Mesenchymal stem cell (in vitro differentiated cells and primary cell): ENCODE measurements around the gene IFT122.

Source experiments
- DNase-seq: peaks from one replicate; pipeline ENCODE4 v3.0.0-alpha.2; 2013
- H2AFZ ChIP-seq: one replicate; pipeline ENCODE4 v1.6.1; 2013; ENCODE audit warnings: low read depth, mild to moderate bottlenecking, control low read depth, inconsistent platforms, low read length, moderate library complexity
- H2AK5ac ChIP-seq: 2 replicates; pipeline ENCODE4 v1.6.1; 2013; ENCODE audit warnings: low read length, moderate library complexity, mild to moderate bottlenecking, inconsistent platforms; ENCODE audit not compliant: severe bottlenecking
- H2BK120ac ChIP-seq: one replicate; pipeline ENCODE4 v1.6.1; 2013; ENCODE audit warnings: low read depth, mild to moderate bottlenecking, inconsistent platforms, low read length, moderate library complexity
- H2BK12ac ChIP-seq, 2 experiments: one replicate each; pipeline ENCODE4 v1.6.1; 2013; ENCODE audit warnings: inconsistent platforms in 2 of 2, low read length in 2 of 2, mild to moderate bottlenecking in 2 of 2, moderate library complexity in 2 of 2, control low read depth in 1 of 2
- H2BK15ac ChIP-seq: one replicate; pipeline ENCODE4 v1.6.1; 2013; ENCODE audit warnings: mild to moderate bottlenecking, low read depth, inconsistent platforms; ENCODE audit not compliant: poor library complexity, severe bottlenecking
- H2BK5ac ChIP-seq: 2 replicates; pipeline ENCODE4 v1.6.1; 2013; ENCODE audit warnings: low read depth, mild to moderate bottlenecking, low read length, control low read depth, inconsistent platforms; ENCODE audit not compliant: poor library complexity, severe bottlenecking
- H3K14ac ChIP-seq, 2 experiments: one replicate each; pipeline ENCODE4 v1.6.1; 2013; ENCODE audit warnings: inconsistent platforms in 2 of 2, low read length in 2 of 2, control low read depth in 1 of 2, mild to moderate bottlenecking in 1 of 2, moderate library complexity in 1 of 2
- H3K18ac ChIP-seq, 2 experiments: one replicate each; pipeline ENCODE4 v1.6.1; 2013; ENCODE audit warnings: inconsistent platforms in 2 of 2, low read length in 2 of 2, control low read depth in 1 of 2, low read depth in 1 of 2, mild to moderate bottlenecking in 1 of 2
- H3K23ac ChIP-seq, 2 experiments: one replicate each; pipeline ENCODE4 v1.6.1; 2013; ENCODE audit warnings: inconsistent platforms in 2 of 2, low read length in 2 of 2, mild to moderate bottlenecking in 2 of 2, moderate library complexity in 2 of 2, control low read depth in 1 of 2
- H3K27ac ChIP-seq: 2 replicates; pipeline ENCODE4 v1.5.1; 2013; ENCODE audit warnings: mild to moderate bottlenecking, moderate library complexity, low read length, control low read depth, inconsistent platforms; ENCODE audit not compliant: poor library complexity, severe bottlenecking
- H3K27me3 ChIP-seq, 2 experiments: 2 replicates each; pipeline versions ENCODE4 v1.6.1 to v1.7.0; 2013; ENCODE audit warnings: low read length in 2 of 2, mild to moderate bottlenecking in 2 of 2, moderate library complexity in 2 of 2, control low read depth in 1 of 2, inconsistent platforms in 1 of 2; ENCODE audit not compliant: control insufficient read depth in 1 of 2, insufficient read depth in 1 of 2
- H3K36me3 ChIP-seq, 2 experiments: 2 replicates each; pipeline versions ENCODE4 v1.6.1 to v1.7.0; 2013; ENCODE audit warnings: low read length in 2 of 2, control low read depth in 1 of 2, inconsistent platforms in 1 of 2, low read depth in 1 of 2, mild to moderate bottlenecking in 1 of 2; ENCODE audit not compliant: insufficient read depth in 2 of 2, control insufficient read depth in 1 of 2
- H3K4ac ChIP-seq, 2 experiments: one replicate each; pipeline ENCODE4 v1.6.1; 2013; ENCODE audit warnings: inconsistent platforms in 2 of 2, low read length in 2 of 2, mild to moderate bottlenecking in 2 of 2, moderate library complexity in 2 of 2, control low read depth in 1 of 2, low read depth in 1 of 2
- H3K4me1 ChIP-seq: 2 replicates; pipeline ENCODE4 v1.6.1; 2013; ENCODE audit warnings: low read depth, low read length, control low read depth; ENCODE audit not compliant: control insufficient read depth, insufficient read depth
- H3K4me2 ChIP-seq: 2 replicates; pipeline ENCODE4 v1.6.1; 2013; ENCODE audit warnings: low read length, mild to moderate bottlenecking, inconsistent platforms; ENCODE audit not compliant: poor library complexity, severe bottlenecking
- H3K4me3 ChIP-seq, 2 experiments: 2 replicates each; pipeline versions ENCODE4 v1.5.1 to v1.7.0; 2013; ENCODE audit warnings: low read length in 2 of 2, mild to moderate bottlenecking in 2 of 2, control low read depth in 1 of 2, low read depth in 1 of 2; ENCODE audit not compliant: insufficient read depth in 1 of 2
- H3K79me1 ChIP-seq: replicated peaks from 2 replicates; pipeline ENCODE4 v1.6.1; 2013; ENCODE audit warnings: mild to moderate bottlenecking, control low read depth, low read length, inconsistent platforms; ENCODE audit not compliant: poor library complexity, severe bottlenecking
- H3K9ac ChIP-seq: 2 replicates; pipeline ENCODE4 v1.7.0; 2013; ENCODE audit warnings: mild to moderate bottlenecking, low read length, moderate library complexity
- H3K9me3 ChIP-seq: 2 replicates; pipeline ENCODE4 v1.7.0; 2013; ENCODE audit warnings: mild to moderate bottlenecking, low read length; ENCODE audit not compliant: control insufficient read depth
- H4K8ac ChIP-seq: one replicate; pipeline ENCODE4 v1.6.1; 2013; ENCODE audit warnings: inconsistent platforms, mild to moderate bottlenecking, low read length, moderate library complexity
- H4K91ac ChIP-seq: one replicate; pipeline ENCODE4 v1.6.1; 2013; ENCODE audit warnings: mild to moderate bottlenecking, low read length, inconsistent platforms
- WGBS: methylation state at CpG from one replicate; pipeline ENCODE4 v1.1.7; 2013; ENCODE audit warnings: mixed read lengths; 5-methylcytosine and 5-hydroxymethylcytosine counted together

IFT122 gene

DNA sequence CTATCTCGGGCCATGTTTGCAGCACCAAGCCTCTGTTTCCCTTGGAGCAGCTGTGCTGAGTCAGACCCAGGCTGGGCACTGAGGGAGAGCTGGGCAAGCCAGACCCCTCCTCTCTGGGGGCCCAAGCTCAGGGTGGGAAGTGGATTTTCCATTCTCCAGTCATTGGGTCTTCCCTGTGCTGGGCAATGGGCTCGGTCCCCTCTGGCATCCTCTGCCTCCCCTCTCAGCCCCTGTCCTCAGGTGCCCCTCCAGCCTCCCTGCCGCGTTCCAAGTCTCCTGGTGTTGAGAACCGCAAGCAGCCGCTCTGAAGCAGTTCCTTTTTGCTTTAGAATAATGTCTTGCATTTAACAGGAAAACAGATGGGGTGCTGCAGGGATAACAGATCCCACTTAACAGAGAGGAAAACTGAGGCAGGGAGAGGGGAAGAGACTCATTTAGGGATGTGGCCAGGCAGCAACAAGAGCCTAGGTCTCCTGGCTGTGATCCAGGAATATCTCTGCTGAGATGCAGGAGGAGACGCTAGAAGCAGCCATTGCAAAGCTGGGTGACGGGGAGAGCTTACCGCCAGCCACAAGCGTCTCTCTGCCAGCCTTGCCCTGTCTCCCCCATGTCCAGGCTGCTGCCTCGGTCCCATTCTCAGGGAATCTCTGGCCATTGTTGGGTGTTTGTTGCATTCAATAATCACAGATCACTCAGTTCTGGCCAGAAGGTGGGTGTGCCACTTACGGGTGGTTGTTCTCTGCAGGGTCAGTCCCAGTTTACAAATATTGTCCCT lies 89.6 kb downstream of the IFT122 start:
- Histone ChIP-seq H3K9me3 (no peaks in the 10 kb centered on the region), H2BK120ac (no peak overlapping the region), H2BK12ac (peak overlapping the region; percentile 6 to 7), H4K8ac (peak overlapping the region; percentile 35), H2BK5ac (no peak overlapping the region), H3K27ac (peak overlapping the region; percentile 31), H3K4ac (peak overlapping the region; percentile 10 to 24), H3K4me1 (peaks cover 48% of the 10 kb centered on the region), H3K9ac (no peak overlapping the region), H4K91ac (peak overlapping the region; percentile 25), H2AK5ac (peak overlapping the region; percentile 53), H3K4me3 (no peak overlapping the region), H3K36me3 (no peaks in the 10 kb centered on the region), H3K14ac (no peak overlapping the region), H3K79me1 (no peaks in the 10 kb centered on the region), H2AFZ (no peak overlapping the region), H3K23ac (no peak overlapping the region), H2BK15ac (peak overlapping the region; percentile 30), H3K4me2 (no peak overlapping the region), H3K18ac (peak overlapping the region in 1 of 2 experiments; percentile 14), H3K27me3 (no peaks in the 10 kb centered on the region)
- DNase-seq = no peak
- WGBS = 96% methylated on average over 11 of the region's 12 CpGs

GRCh38 chr3:129530251-129530791 lies 90.3 kb downstream of the IFT122 start:
- peak; percentile 28 for DNase-seq
- Histone ChIP-seq H3K27me3 (no peaks in the 10 kb centered on the region), H3K4ac (peak overlapping the region in 1 of 2 experiments; percentile 5), H4K91ac (peak overlapping the region; percentile 25), H3K79me1 (no peaks in the 10 kb centered on the region), H3K18ac (peak overlapping the region in 1 of 2 experiments; percentile 76), H2BK120ac (no peak overlapping the region), H3K14ac (peak overlapping the region in 1 of 2 experiments; percentile 8), H2AFZ (no peak overlapping the region), H2BK15ac (no peak overlapping the region), H3K9ac (no peak overlapping the region), H3K27ac (peak overlapping the region; percentile 31), H4K8ac (peak overlapping the region; percentile 33), H3K23ac (no peak overlapping the region), H3K9me3 (no peaks in the 10 kb centered on the region), H2BK12ac (peak overlapping the region in 1 of 2 experiments; percentile 11), H3K4me3 (no peak overlapping the region), H2AK5ac (no peak overlapping the region), H2BK5ac (no peak overlapping the region), H3K36me3 (no peaks in the 10 kb centered on the region), H3K4me1 (peaks cover 45% of the 10 kb centered on the region), H3K4me2 (no peak overlapping the region)
- 34% methylated on average over 6 of the region's 6 CpGs for WGBS

DNA sequence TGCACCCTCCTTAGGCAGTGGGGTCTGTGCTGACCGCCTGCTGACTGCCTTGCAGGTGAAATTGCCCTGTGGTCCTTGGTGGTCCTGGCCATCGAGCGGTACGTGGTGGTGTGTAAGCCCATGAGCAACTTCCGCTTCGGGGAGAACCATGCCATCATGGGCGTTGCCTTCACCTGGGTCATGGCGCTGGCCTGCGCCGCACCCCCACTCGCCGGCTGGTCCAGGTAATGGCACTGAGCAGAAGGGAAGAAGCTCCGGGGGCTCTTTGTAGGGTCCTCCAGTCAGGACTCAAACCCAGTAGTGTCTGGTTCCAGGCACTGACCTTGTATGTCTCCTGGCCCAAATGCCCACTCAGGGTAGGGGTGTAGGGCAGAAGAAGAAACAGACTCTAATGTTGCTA lies 90.8 kb downstream of the IFT122 start:
- H3K79me1 ChIP-seq = no peaks in the 10 kb centered on the region
- WGBS = 89% methylated on average over 13 of the region's 13 CpGs
- peak overlapping the region; percentile 15 for H4K91ac ChIP-seq
- H2BK15ac ChIP-seq = no peak overlapping the region
- H3K9me3 ChIP-seq = no peaks in the 10 kb centered on the region
- H3K4me1 ChIP-seq = peaks cover 42% of the 10 kb centered on the region
- peak overlapping the region in 1 of 2 experiments; percentile 11 for H2BK12ac ChIP-seq
- H3K36me3 ChIP-seq = no peaks in the 10 kb centered on the region
- no peak overlapping the region for H3K4me2 ChIP-seq
- no peak overlapping the region for H3K27ac ChIP-seq
- H3K14ac ChIP-seq = peak overlapping the region in 1 of 2 experiments; percentile 8
- no peak for DNase-seq
- no peak overlapping the region for H2AFZ ChIP-seq
- no peak overlapping the region for H3K4me3 ChIP-seq
- peak overlapping the region in 1 of 2 experiments; percentile 5 for H3K4ac ChIP-seq
- H3K27me3 ChIP-seq = no peaks in the 10 kb centered on the region
- H2AK5ac ChIP-seq = peak overlapping the region; percentile 92
- no peak overlapping the region for H2BK120ac ChIP-seq
- peak overlapping the region; percentile 36 for H2BK5ac ChIP-seq
- H3K18ac ChIP-seq = peak overlapping the region in 1 of 2 experiments; percentile 76
- H3K9ac ChIP-seq = no peak overlapping the region
- H4K8ac ChIP-seq = peak overlapping the region; percentile 33
- H3K23ac ChIP-seq = no peak overlapping the region

DNA sequence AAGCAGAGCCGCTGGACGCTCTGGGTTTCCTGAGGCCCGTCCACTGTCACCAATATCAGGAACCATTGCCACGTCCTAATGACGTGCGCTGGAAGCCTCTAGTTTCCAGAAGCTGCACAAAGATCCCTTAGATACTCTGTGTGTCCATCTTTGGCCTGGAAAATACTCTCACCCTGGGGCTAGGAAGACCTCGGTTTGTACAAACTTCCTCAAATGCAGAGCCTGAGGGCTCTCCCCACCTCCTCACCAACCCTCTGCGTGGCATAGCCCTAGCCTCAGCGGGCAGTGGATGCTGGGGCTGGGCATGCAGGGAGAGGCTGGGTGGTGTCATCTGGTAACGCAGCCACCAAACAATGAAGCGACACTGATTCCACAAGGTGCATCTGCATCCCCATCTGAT lies 91.7 kb downstream of the IFT122 start:
- no peaks in the 10 kb centered on the region for H3K36me3 ChIP-seq
- 95% methylated on average over 10 of the region's 11 CpGs for WGBS
- H4K8ac ChIP-seq = no peak overlapping the region
- no peaks in the 10 kb centered on the region for H3K9me3 ChIP-seq
- no peak overlapping the region for H3K27ac ChIP-seq
- no peak overlapping the region for H3K4ac ChIP-seq
- no peaks in the 10 kb centered on the region for H3K27me3 ChIP-seq
- H2AFZ ChIP-seq = no peak overlapping the region
- H3K23ac ChIP-seq = no peak overlapping the region
- no peak for DNase-seq
- no peak overlapping the region for H3K18ac ChIP-seq
- H2BK15ac ChIP-seq = no peak overlapping the region
- no peaks in the 10 kb centered on the region for H3K79me1 ChIP-seq
- H3K4me3 ChIP-seq = no peak overlapping the region
- peak overlapping the region; percentile 30 for H2AK5ac ChIP-seq
- H3K14ac ChIP-seq = no peak overlapping the region
- H3K4me1 ChIP-seq = peaks cover 34% of the 10 kb centered on the region
- no peak overlapping the region for H2BK120ac ChIP-seq
- no peak overlapping the region for H2BK5ac ChIP-seq
- peak overlapping the region; percentile 3 for H4K91ac ChIP-seq
- no peak overlapping the region for H3K4me2 ChIP-seq
- no peak overlapping the region for H2BK12ac ChIP-seq
- no peak overlapping the region for H3K9ac ChIP-seq
